ACC112 (cell line): ENCODE results near the gene GOLGA6L2.

ENCODE experiments used
- H2AFZ ChIP-seq: fragments of 200-600 bp; sonication (generic); one replicate; pipeline ENCODE4 v1.6.0; 2017; ENCODE audit warnings: antibody characterized with exemption, low read length; ENCODE audit not compliant: unreplicated experiment
- H3K27ac ChIP-seq: fragments of 200-600 bp; sonication (generic); 2 replicates; pipeline ENCODE4 v1.5.1; 2014; ENCODE audit warnings: low read depth, mild to moderate bottlenecking, antibody characterized with exemption, low read length, moderate library complexity
- H3K27me3 ChIP-seq: fragments of 200-600 bp; sonication (generic); 2 replicates; pipeline ENCODE4 v1.6.1; 2014; ENCODE audit warnings: mild to moderate bottlenecking, antibody characterized with exemption, low read length, moderate library complexity, mixed read lengths; ENCODE audit not compliant: insufficient read depth
- H3K36me3 ChIP-seq: fragments of 200-600 bp; sonication (generic); 2 replicates; pipeline ENCODE4 v1.6.1; 2016; ENCODE audit warnings: mild to moderate bottlenecking, antibody characterized with exemption, low read length, moderate library complexity, mixed read lengths; ENCODE audit not compliant: insufficient read depth
- H3K4me1 ChIP-seq: fragments of 200-600 bp; sonication (generic); one replicate; pipeline ENCODE4 v1.6.1; 2016; ENCODE audit warnings: low read length, mixed read lengths; ENCODE audit not compliant: insufficient read depth, unreplicated experiment, control insufficient read depth
- H3K4me3 ChIP-seq: fragments of 200-600 bp; sonication (generic); 2 replicates; pipeline ENCODE4 v1.5.1; 2014; ENCODE audit warnings: mild to moderate bottlenecking, low read depth, low read length
- H3K79me2 ChIP-seq: fragments of 200-600 bp; sonication (generic); one replicate; pipeline ENCODE4 v1.6.0; 2016; ENCODE audit warnings: low read length; ENCODE audit not compliant: control insufficient read depth, unreplicated experiment, insufficient read depth

GOLGA6L2 gene, protein sequence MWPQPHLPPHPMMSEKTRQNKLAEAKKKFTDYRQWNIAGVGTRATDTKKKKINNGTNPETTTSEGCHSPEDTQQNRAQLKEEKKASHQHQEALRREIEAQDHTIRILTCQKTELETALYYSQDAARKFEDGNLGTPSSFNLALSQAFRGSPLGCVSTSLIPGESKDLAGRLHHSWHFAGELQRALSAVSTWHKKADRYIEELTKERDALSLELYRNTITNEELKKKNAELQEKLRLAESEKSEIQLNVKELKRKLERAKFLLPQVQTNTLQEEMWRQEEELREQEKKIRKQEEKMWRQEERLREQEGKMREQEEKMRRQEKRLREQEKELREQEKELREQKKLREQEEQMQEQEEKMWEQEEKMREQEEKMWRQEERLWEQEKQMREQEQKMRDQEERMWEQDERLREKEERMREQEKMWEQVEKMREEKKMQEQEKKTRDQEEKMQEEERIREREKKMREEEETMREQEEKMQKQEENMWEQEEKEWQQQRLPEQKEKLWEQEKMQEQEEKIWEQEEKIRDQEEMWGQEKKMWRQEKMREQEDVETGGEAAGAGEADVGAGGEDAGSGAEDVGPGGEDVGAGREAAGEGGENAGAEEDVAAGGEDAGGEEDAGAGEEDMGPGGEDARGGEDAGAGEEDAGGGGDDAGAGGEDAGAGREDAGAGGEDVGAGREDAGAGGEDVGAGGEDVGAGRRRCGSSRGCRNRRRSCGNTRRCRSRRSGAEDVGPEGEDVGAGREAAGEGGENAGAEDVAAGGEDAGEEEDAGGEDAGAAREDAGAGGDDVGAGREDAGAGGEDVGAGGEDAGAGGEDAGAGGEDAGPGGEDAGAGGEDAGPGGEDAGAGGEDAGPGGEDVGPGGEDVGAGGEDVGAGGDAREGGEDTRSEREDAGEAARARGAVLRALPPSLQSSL

DNA sequence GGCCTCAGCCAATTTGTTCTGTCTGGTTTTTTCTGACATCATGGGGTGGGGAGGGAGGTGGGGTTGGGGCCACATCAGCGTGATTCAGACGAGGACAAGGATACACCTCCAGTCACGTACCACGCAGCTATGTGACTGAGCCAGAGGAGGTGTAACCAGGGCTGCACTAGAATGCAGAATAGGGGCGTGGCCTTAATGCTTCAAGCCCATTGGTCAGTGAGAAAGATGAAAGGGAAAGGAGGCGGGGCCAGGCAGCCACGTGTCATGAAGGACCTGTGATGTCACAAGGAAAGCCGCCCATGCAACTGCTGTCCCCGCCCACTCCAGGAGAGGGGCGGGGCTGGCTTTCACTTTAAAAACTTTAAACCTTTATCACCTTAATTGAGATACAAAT, at the start of gene GOLGA6L2:
Gene GOLGA6L2 (minus strand): TSS at position 137 of the 394 bp plus-strand sequence. CDS start 62 bp downstream, at position 75.
- H3K27ac ChIP-seq = no peak within 1 kb of the TSS
- no peaks in the 10 kb centered on the region for H3K4me1 ChIP-seq
- no peaks in the 10 kb centered on the region for H3K79me2 ChIP-seq
- no peaks in the 10 kb centered on the region for H3K27me3 ChIP-seq
- no peaks in the 10 kb centered on the region for H3K36me3 ChIP-seq
- H3K4me3 ChIP-seq = no peak within 1 kb of the TSS
- H2AFZ ChIP-seq = no peak within 1 kb of the TSS

DNA sequence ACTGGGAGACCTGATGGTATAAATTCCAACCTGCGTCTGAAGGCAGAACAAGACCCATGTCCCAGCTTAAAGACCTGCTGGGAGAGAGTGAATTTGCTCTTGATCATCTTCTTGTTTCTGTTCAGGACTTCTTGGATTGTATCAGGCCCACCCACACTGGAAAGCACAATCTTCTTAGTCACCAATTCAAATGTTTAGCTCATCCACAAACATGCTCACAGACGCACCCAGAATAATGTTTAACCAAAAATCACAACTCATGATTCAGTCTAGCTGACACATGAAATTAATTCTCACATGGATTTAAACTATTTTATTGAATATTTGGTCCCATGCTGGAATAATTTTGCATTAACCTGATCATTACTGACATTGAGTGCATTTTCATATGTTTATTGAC, 37.8 kb upstream of the GOLGA6L2 start:
- Histone ChIP-seq H2AFZ (no peak overlapping the region), H3K27ac (no peak overlapping the region), H3K4me1 (no peaks in the 10 kb centered on the region), H3K79me2 (no peaks in the 10 kb centered on the region), H3K36me3 (no peaks in the 10 kb centered on the region), H3K27me3 (peaks cover 7% of the 10 kb centered on the region; the same call in 1 of the 2 replicates), H3K4me3 (no peak overlapping the region)

DNA sequence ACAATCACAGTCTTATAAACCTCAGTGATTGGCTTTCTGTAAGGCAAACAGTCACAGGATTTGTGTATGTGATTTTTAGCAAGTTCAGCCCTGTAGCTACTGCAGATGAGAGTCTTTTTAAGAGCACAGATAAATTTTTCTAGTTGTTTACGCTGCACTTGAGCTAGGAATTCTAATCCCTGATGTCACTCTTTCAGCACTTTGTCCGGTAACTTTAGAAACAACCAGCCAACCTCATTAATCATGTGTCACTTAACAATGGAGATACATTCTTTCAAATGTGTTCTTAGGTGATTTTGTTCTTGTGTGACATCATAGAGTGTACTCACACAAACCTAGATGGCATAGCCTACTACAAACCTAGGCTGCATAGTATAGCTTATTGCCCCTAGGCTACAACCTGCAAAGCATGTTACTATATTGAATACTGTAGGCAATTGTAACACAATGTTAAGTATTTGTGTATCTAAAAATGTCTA, 36.8 kb upstream of the GOLGA6L2 start:
- H3K79me2 ChIP-seq = no peaks in the 10 kb centered on the region
- peaks cover 8% of the 10 kb centered on the region; the same call in 1 of the 2 replicates for H3K27me3 ChIP-seq

DNA sequence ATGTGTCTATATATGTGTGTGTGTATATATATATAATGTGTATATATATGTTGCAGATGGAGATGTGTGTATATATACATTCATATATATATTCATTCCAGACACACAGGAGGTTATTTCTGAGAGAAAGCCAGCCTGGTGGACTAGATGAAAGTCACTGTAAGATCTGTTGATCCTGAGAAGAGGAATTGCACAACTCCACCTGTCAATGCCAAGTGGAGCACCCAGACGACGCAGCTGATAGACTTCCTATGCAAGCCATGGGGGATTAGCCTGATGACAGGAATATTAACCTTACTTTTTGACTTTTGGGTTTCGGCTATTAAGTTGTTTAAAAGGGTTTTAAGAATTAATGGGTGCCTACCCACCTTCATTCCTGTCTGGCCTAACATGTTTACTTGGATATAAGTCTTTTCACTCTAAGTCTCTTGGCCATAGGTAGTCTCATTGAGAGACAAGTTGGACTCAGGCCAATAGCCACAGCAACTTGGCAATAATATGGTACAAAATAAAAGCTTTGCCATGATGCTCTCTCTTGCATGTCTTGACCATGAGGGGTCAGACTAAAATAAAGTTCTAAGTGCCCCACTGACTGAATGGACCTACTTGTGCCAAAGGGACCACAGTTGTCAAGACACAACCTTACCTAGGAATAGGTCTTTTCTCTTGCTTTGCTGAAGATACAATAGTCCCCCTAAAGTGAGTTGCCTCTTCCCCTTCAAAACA, 35.9 kb upstream of the GOLGA6L2 start:
- Histone ChIP-seq H3K27ac (no peak overlapping the region), H3K27me3 (0 out of 2 replicates have a peak, but pooled peaks cover 3% of the 10 kb centered on the region), H3K4me1 (no peaks in the 10 kb centered on the region), H3K4me3 (no peak overlapping the region), H2AFZ (no peak overlapping the region), H3K36me3 (no peaks in the 10 kb centered on the region), H3K79me2 (no peaks in the 10 kb centered on the region)

More for the DNA sequence above, 36.8 kb upstream of the GOLGA6L2 start:
- no peaks in the 10 kb centered on the region for H3K4me1 ChIP-seq
- H3K4me3 ChIP-seq = no peak overlapping the region
- H2AFZ ChIP-seq = no peak overlapping the region
- H3K36me3 ChIP-seq = no peaks in the 10 kb centered on the region
- H3K27ac ChIP-seq = no peak overlapping the region

DNA sequence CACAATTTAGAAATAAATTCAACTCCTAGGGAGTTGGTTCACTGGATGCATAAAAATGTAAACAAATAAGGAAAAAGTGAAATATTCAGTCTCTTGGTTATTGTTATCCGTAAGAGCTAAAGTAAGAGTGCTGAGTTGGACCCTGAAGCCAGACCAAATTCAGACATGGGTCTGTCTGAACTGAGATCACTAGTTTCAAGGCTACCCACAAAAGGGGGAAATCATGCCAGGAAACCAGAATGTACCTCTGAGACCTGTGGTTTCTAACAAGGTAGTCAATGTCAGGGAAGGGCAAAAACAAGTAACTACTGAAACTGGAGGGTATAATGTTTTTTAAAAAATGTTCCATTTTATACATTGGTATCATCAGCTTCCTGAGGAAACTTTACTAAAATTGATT, 35.2 kb upstream of the GOLGA6L2 start:
- Histone ChIP-seq H2AFZ (no peak overlapping the region), H3K4me1 (no peaks in the 10 kb centered on the region), H3K4me3 (no peak overlapping the region), H3K27ac (no peak overlapping the region), H3K36me3 (no peaks in the 10 kb centered on the region), H3K79me2 (no peaks in the 10 kb centered on the region), H3K27me3 (0 out of 2 replicates have a peak, but pooled peaks cover 3% of the 10 kb centered on the region)

DNA sequence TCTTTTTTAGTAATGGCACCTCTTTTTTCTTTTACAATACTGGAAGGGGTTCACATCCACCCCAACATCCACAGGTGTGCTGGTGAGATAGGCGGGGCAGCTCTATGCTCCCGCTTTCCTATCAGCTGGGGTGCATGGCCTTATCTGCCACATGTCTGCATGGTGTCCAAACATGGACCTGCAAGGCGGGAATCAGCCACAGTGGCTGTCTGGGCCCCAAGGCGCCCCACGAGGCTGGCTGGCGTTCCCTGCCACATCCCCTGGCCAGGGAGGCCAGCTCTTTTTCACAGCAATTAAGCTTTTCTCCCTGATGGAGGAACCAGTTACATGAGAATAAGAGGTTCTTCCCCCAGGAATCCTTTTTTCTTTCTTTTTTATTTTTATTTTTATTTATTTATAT, 30.9 kb upstream of the GOLGA6L2 start:
- H3K79me2 ChIP-seq = no peaks in the 10 kb centered on the region
- H3K27ac ChIP-seq = no peak overlapping the region
- H3K4me3 ChIP-seq = no peak overlapping the region
- H3K4me1 ChIP-seq = no peaks in the 10 kb centered on the region
- 0 out of 2 replicates have a peak, but pooled peaks cover 3% of the 10 kb centered on the region for H3K27me3 ChIP-seq
- H3K36me3 ChIP-seq = no peaks in the 10 kb centered on the region
- no peak overlapping the region for H2AFZ ChIP-seq

DNA sequence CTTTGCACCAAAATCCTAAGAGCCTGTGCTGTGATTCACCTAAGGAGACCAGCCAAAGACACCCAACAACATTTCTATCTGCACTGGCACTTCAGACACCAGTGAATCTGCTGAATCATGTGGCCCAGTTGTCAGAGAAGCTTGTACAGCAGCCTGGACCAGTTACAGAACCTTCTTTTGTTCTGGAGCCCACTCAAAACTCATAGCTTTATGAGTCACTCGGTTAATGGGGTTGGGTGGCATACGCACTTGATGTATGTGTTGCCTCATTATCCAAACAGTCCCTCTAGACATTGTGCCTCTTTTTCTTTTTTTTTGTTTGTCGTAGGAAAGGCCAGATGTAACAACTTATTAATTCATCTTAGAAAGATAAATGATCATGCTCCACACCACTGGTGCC, 25.6 kb upstream of the GOLGA6L2 start:
- Histone ChIP-seq H3K4me3 (no peak overlapping the region), H2AFZ (no peak overlapping the region), H3K36me3 (no peaks in the 10 kb centered on the region), H3K79me2 (no peaks in the 10 kb centered on the region), H3K27ac (no peak overlapping the region), H3K4me1 (no peaks in the 10 kb centered on the region), H3K27me3 (no peaks in the 10 kb centered on the region)

DNA sequence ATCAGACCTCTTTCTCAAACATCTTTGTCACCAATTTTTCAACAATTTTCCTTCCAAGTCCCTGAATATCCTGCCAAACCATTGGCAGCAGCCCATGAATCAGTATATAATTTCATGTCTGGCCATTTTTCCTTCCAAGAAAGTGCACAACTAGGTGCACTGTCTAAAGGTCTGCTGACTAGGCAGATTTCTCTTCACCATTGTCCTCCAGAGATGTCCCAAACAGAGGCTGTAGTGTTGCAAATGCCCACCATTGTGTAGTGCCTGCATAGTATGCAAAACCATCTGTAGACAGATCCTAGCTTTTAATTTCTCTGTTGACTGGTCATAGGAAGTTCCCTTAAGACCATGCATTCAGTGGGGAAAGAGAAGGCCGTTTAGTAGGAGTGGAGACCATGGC, 25.0 kb upstream of the GOLGA6L2 start:
- Histone ChIP-seq H3K27me3 (no peaks in the 10 kb centered on the region), H3K36me3 (no peaks in the 10 kb centered on the region), H3K4me3 (no peak overlapping the region), H3K79me2 (no peaks in the 10 kb centered on the region), H3K27ac (no peak overlapping the region), H2AFZ (no peak overlapping the region), H3K4me1 (no peaks in the 10 kb centered on the region)

DNA sequence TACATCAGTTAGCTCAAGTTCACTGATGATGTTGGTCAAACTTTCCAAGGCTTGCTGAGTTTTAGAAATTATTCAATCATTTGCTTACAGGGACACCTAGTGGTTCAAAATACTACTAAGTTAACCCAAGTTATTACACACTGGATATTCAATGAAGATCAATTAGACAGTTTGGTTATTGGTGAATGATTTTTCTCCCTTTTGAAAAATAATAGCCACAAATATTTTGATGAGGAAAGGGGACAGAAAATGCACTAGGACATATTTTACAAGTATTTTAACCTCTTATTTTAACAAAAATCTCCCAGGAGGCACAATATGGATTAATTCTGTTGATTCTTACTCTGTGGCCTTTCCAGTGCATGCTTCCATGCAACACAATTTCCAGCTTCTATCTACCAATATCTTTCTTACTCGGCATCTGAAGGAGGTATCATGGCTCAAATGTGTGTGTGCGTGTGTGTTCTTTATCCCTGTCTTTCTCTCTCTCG, 20.1 kb upstream of the GOLGA6L2 start:
- Histone ChIP-seq H3K4me1 (no peaks in the 10 kb centered on the region), H3K27me3 (no peaks in the 10 kb centered on the region), H2AFZ (no peak overlapping the region), H3K4me3 (no peak overlapping the region), H3K36me3 (no peaks in the 10 kb centered on the region), H3K79me2 (no peaks in the 10 kb centered on the region), H3K27ac (no peak overlapping the region)

DNA sequence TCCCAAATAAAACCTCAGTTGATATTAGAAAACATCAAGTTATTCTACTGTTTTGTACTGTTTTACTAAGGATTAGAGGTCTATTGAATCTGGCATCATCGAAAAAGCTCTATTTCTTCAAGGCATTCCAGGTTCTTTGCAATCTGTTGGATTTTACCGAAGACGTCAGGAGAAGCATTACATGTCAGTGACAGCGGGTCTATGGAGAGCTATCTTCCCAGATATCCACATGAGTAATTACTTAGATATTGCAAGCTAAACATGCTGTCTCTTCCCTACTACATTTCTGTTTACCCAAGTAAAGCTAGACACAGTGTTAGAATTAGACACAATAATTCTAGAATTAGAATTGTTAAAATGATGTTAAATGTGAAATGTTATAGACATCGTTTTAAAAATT, 10.8 kb upstream of the GOLGA6L2 start:
- H3K79me2 ChIP-seq = no peaks in the 10 kb centered on the region
- no peaks in the 10 kb centered on the region for H3K4me1 ChIP-seq
- H3K27ac ChIP-seq = no peak overlapping the region
- no peak overlapping the region for H2AFZ ChIP-seq
- no peaks in the 10 kb centered on the region for H3K36me3 ChIP-seq
- H3K4me3 ChIP-seq = no peak overlapping the region
- H3K27me3 ChIP-seq = peaks cover 19% of the 10 kb centered on the region
